WI38 (cell line): ENCODE measurements around the gene DCAF11.

ENCODE experiments used
- H3K4me3 ChIP-seq: 2 replicates; pipeline ENCODE4 v1.5.1; 2011; ENCODE audit warnings: low read depth, mild to moderate bottlenecking, control low read depth, low read length
- TF ChIP-seq, protein P1 (sequence below): IDR thresholded peaks from 2 replicates; pipeline ENCODE4 v1.5.1; 2012; ENCODE audit warnings: low read depth, mild to moderate bottlenecking, control low read depth, low read length

DCAF11 gene

GRCh38 chr14:24114532-24115421, at the start of gene DCAF11, which contains the start of gene NRL:
Gene DCAF11, plus strand, starts transcription at chr14:24114777. Its CDS starts 818 bp downstream, at chr14:24115595.
Gene NRL, minus strand, starts transcription at chr14:24114949. Its CDS starts 32,101 bp downstream, at chr14:24082848.
- TF ChIP-seq, protein P1, sequence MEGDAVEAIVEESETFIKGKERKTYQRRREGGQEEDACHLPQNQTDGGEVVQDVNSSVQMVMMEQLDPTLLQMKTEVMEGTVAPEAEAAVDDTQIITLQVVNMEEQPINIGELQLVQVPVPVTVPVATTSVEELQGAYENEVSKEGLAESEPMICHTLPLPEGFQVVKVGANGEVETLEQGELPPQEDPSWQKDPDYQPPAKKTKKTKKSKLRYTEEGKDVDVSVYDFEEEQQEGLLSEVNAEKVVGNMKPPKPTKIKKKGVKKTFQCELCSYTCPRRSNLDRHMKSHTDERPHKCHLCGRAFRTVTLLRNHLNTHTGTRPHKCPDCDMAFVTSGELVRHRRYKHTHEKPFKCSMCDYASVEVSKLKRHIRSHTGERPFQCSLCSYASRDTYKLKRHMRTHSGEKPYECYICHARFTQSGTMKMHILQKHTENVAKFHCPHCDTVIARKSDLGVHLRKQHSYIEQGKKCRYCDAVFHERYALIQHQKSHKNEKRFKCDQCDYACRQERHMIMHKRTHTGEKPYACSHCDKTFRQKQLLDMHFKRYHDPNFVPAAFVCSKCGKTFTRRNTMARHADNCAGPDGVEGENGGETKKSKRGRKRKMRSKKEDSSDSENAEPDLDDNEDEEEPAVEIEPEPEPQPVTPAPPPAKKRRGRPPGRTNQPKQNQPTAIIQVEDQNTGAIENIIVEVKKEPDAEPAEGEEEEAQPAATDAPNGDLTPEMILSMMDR, result no peak
- peak within 1 kb of the TSS; percentile 72 for H3K4me3 ChIP-seq

DNA sequence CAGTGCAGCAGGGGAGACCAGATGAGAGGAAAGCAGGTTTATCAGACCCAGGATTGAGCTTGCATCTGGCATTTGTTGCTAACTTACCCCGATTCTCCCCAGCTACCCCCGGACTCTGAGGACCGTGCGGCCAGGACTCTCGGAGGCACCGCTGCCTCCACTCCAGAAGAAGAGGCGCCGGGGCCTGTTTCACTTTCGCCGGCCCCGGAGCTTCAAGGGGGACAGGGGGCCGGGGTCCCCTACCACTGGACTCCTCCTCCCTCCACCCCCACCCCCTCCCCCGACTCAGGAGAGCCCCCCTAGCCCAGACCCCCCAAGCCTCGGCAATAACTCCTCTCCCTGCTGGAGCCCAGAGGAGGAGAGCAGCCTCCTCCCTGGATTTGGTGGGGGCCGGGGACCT, 49.7 kb upstream of the DCAF11 start:
- no peak overlapping the region for H3K4me3 ChIP-seq
- TF ChIP-seq, protein P1, result no peak

- no peak overlapping the region for H3K4me3 ChIP-seq
- TF ChIP-seq, protein P1, result no peak
Measured at GRCh38 chr14:24065408-24065807, 49.2 kb upstream of the DCAF11 start.

DNA sequence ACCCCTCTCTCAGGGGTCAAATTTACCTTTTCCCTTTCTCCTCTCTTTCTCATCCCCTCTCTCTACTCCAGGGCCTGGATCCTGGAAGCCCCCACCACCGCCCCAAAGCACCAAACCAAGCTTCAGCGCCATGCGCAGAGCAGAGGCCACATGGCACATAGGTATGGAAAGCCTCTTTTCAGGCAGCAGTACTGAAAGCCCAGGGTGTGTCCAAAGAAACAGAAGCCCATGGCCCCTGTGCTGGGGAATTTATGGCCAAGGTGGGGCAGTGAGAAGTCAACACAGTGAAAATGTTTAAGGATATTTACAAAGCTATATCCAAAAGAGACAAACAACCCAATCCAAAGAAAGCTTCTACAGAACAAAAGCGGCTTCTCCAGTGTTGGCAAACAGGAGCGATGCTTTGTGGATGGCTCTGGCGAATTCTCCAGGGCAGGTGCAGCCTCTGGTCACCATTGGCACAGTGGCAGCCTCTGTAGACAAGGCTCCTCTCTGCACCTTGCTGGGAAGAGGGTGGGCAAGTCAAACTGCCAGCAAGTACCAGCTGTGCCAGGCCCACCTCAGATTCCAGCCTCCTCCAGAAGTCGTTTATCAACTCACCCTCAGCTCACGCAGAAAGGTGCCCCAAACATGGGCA, 48.0 kb upstream of the DCAF11 start:
- H3K4me3 ChIP-seq, result no peak overlapping the region
- TF ChIP-seq, protein P1, result no peak

- TF ChIP-seq, protein P1, result no peak
Measured at GRCh38 chr14:24067133-24068082, 47.2 kb upstream of the DCAF11 start.

GRCh38 chr14:24068711-24069410, 45.7 kb upstream of the DCAF11 start:
- H3K4me3 ChIP-seq, result no peak overlapping the region
- TF ChIP-seq, protein P1, result no peak

More at GRCh38 chr14:24067133-24068082, 47.2 kb upstream of the DCAF11 start:
- no peak overlapping the region for H3K4me3 ChIP-seq
